Urothelium cell line (cell line): ENCODE data around the gene JADE2.
"Not testable (repeated sequence)": the region's sequence is repeated elsewhere in the genome, so short reads cannot be mapped to it uniquely, and the experiment has no call there.

ENCODE experiments used
- DNase-seq: peaks from one replicate; pipeline ENCODE4 v3.0.0; 2011; ENCODE audit warnings: low spot score, mixed read lengths
- FAIRE-seq: peaks from 2 replicates; lab custom pipeline; 2011; peaks lifted over from hg19 to GRCh38; lab: Jason Lieb, UNC

Gene JADE2

GRCh38 chr5:134581241-134581981, 55.9 kb downstream of the JADE2 start:
- FAIRE-seq: no peak
- DNase-seq: no peak

GRCh38 chr5:134582281-134582680, 56.8 kb downstream of the JADE2 start:
- DNase-seq: no peak
- FAIRE-seq: no peak

- FAIRE-seq: no peak
Measured at GRCh38 chr5:134582941-134583340, 57.5 kb downstream of the JADE2 start.

GRCh38 chr5:134583766-134584165, 58.3 kb downstream of the JADE2 start:
- no peak for DNase-seq
- no peak for FAIRE-seq

More at GRCh38 chr5:134582941-134583340, 57.5 kb downstream of the JADE2 start:
- no peak for DNase-seq

- FAIRE-seq: no peak
- no peak for DNase-seq
Measured at GRCh38 chr5:134584662-134585061, 59.2 kb downstream of the JADE2 start.

- no peak for FAIRE-seq
Measured at GRCh38 chr5:134585966-134586365, 60.5 kb downstream of the JADE2 start.

GRCh38 chr5:134586866-134587524, 61.5 kb downstream of the JADE2 start:
- FAIRE-seq (no peak), DNase-seq (peak; percentile 73)

More at GRCh38 chr5:134585966-134586365, 60.5 kb downstream of the JADE2 start:
- no peak for DNase-seq

- no peak for FAIRE-seq
- DNase-seq: peak; percentile 14
Measured at GRCh38 chr5:134590992-134591659, 65.7 kb downstream of the JADE2 start.

GRCh38 chr5:134592141-134592746, 66.8 kb downstream of the JADE2 start:
- no peak for FAIRE-seq
- DNase-seq: peak; percentile 20

GRCh38 chr5:134594336-134594735, 68.9 kb downstream of the JADE2 start:
- DNase-seq: no peak
- no peak for FAIRE-seq

- DNase-seq (no peak), FAIRE-seq (no peak)
Measured at GRCh38 chr5:134594797-134595457, 69.5 kb downstream of the JADE2 start.

GRCh38 chr5:134595458-134595838, 70.0 kb downstream of the JADE2 start:
- no peak for DNase-seq
- FAIRE-seq: no peak

GRCh38 chr5:134599820-134600219, 74.3 kb downstream of the JADE2 start:
- not testable (repeated sequence) for FAIRE-seq, DNase-seq

GRCh38 chr5:134600600-134600999, 75.1 kb downstream of the JADE2 start:
- FAIRE-seq (no peak), DNase-seq (no peak)

- DNase-seq (no peak), FAIRE-seq (no peak)
Measured at GRCh38 chr5:134603059-134603458, 77.6 kb downstream of the JADE2 start.

GRCh38 chr5:134604908-134605307, 79.4 kb downstream of the JADE2 start:
- no peak for DNase-seq

GRCh38 chr5:134606726-134607125, 81.3 kb downstream of the JADE2 start:
- DNase-seq (no peak), FAIRE-seq (no peak)

More at GRCh38 chr5:134604908-134605307, 79.4 kb downstream of the JADE2 start:
- no peak for FAIRE-seq

- FAIRE-seq: no peak
Measured at GRCh38 chr5:134608555-134608954, 83.1 kb downstream of the JADE2 start.

GRCh38 chr5:134609232-134609851, 83.9 kb downstream of the JADE2 start:
- DNase-seq: no peak
- no peak for FAIRE-seq

More at GRCh38 chr5:134608555-134608954, 83.1 kb downstream of the JADE2 start:
- DNase-seq: no peak

GRCh38 chr5:134610725-134611124, 85.3 kb downstream of the JADE2 start:
- no peak for DNase-seq
- FAIRE-seq: no peak
